PC-9 (cell line): Measurements from ENCODE around the gene AGAP1. TPM values are rescaled to one million over a fixed set of nuclear protein-coding genes. Genes with fewer than 3 reads are reported as not detected.

Experiments used
- BruUV-seq: library from RNA; stranded (reverse); fragments of 400-500 nt; replicated peaks from 2 replicates; lab custom pipeline; 2021; lab: Mats Ljungman, UMichigan
- CTCF ChIA-PET: fragments of 300-600 bp; sonication (Branson Sonifier 250); formaldehyde crosslinking; loops from one replicate; lab custom pipeline; 2022; ENCODE audit warnings: antibody characterized with exemption; lab: Charles Lee
- POLR2A ChIA-PET: fragments of 300-600 bp; sonication (Branson Sonifier 250); formaldehyde crosslinking; loops from one replicate; lab custom pipeline; 2022; ENCODE audit warnings: antibody characterized with exemption; ENCODE audit not compliant: unreplicated experiment; lab: Charles Lee
- DNase-seq, 2 experiments: peaks; one replicate each; pipeline versions ENCODE4 v3.0.0 to v3.0.0-alpha.2; 2015 to 2022; ENCODE audit warnings: mixed read lengths in 1 of 2
- H2AFZ ChIP-seq: fragments of 200-600 bp; sonication (generic); 2 replicates; pipeline ENCODE4 v1.8.1; 2017; ENCODE audit warnings: antibody characterized with exemption
- H3F3A ChIP-seq: fragments of 200-600 bp; sonication (generic); 2 replicates; pipeline ENCODE4 v1.8.1; 2017; ENCODE audit warnings: antibody characterized with exemption, mild to moderate bottlenecking, low read depth; ENCODE audit not compliant: insufficient read depth
- H3K27ac ChIP-seq: fragments of 200-600 bp; sonication (generic); 2 replicates; pipeline ENCODE4 v1.6.1; 2016; ENCODE audit warnings: mixed run types
- H3K27me3 ChIP-seq: fragments of 200-600 bp; sonication (generic); 2 replicates; pipeline ENCODE4 v1.6.1; 2016; ENCODE audit warnings: low read depth, mixed run types; ENCODE audit not compliant: insufficient read depth
- H3K36me3 ChIP-seq: fragments of 200-600 bp; sonication (generic); 2 replicates; pipeline ENCODE4 v1.6.1; 2016; ENCODE audit warnings: low read depth, mixed run types
- H3K4me1 ChIP-seq: fragments of 200-600 bp; sonication (generic); replicated peaks from 2 replicates; pipeline ENCODE4 v1.6.1; 2016; ENCODE audit warnings: mixed run types; ENCODE audit not compliant: insufficient read depth
- H3K4me2 ChIP-seq: fragments of 200-600 bp; sonication (generic); 2 replicates; pipeline ENCODE4 v1.6.1; 2017; ENCODE audit warnings: mixed run types
- H3K4me3 ChIP-seq: fragments of 200-600 bp; sonication (generic); 2 replicates; pipeline ENCODE4 v1.6.1; 2016; ENCODE audit warnings: mixed run types
- H3K79me2 ChIP-seq: fragments of 200-600 bp; sonication (generic); 2 replicates; pipeline ENCODE4 v1.6.1; 2017; ENCODE audit warnings: low read depth, mixed run types
- H3K9me2 ChIP-seq: fragments of 200-600 bp; sonication (generic); 2 replicates; pipeline ENCODE4 v1.8.1; 2017; ENCODE audit warnings: mild to moderate bottlenecking; ENCODE audit not compliant: insufficient read depth
- H3K9me3 ChIP-seq: fragments of 200-600 bp; sonication (generic); 2 replicates; pipeline ENCODE4 v1.8.1; 2016; ENCODE audit warnings: low read depth; ENCODE audit not compliant: insufficient read depth
- H4K20me1 ChIP-seq: fragments of 200-600 bp; sonication (generic); 2 replicates; pipeline ENCODE4 v1.8.1; 2017; ENCODE audit not compliant: insufficient read depth
- EZH2 ChIP-seq: fragments of 200-600 bp; sonication (generic); IDR thresholded peaks from 2 replicates; pipeline ENCODE4 v1.8.0; 2017; ENCODE audit warnings: antibody characterized with exemption, low read depth
- intact Hi-C: fragments of 100-400 bp; cut with micrococcal nuclease; formaldehyde crosslinking; loops from one replicate; pipeline ENCODE4 v1.10.0; 2022; ENCODE audit not compliant: unreplicated experiment
- total RNA-seq: library from RNA; stranded (reverse); gene quantifications from 2 replicates; pipeline ENCODE4 v1.2.3, GENCODE V29; 2021
- TF ChIP-seq, protein P1 (sequence below): fragments of 200-600 bp; sonication (generic); conservative IDR thresholded peaks from 2 replicates; pipeline ENCODE4 v1.6.1; 2017; ENCODE audit warnings: mixed run types, antibody characterized with exemption, mild to moderate bottlenecking, moderate library complexity

The AGAP1 gene
- total RNA-seq, 1 experiment from 2014 or later: 91.4 TPM

DNA sequence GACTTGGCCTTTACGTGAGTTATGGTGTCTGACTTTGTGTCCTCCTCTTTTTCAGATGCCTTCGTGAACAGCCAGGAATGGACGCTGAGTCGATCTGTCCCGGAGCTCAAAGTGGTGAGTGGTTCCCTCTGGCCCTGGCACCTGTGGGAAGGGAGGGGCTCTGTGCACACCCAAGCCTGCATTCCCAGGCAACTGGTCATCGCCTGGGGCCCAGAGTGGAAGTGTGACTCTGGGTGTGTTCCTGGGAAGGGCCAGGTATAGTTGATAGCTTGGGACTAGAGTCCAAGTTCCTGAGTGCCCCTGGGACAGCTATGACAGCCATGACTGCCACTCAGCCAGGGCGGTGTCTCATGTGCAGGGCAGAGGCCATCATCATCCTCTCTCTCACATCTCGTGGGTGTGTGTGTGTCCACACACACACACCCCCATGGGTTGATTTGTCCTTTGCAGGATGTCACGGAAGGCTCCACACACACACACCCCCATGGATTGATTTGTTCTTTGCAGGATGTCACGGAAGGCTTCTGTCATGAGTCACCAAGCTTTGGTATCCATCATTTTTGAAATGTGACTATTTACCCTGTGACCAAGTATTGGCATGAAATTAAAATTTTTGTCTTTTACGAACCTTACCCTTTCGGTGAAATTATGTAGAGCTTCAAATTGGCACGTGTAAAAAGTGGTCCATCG, 215.4 kb downstream of the AGAP1 start:
- peak; percentile 99 to 100 for DNase-seq
- Histone ChIP-seq H3K79me2 (peaks cover 89% of the 10 kb centered on the region), H3K27ac (peak overlapping the region; percentile 96), H3K9me3 (no peaks in the 10 kb centered on the region), H3F3A (peaks cover 49% of the 10 kb centered on the region), H3K4me3 (peak overlapping the region; percentile 9; the same call in 1 of the 2 replicates), H4K20me1 (no peaks in the 10 kb centered on the region), H3K36me3 (peaks cover 15% of the 10 kb centered on the region), H2AFZ (no peak overlapping the region), H3K4me1 (peaks cover 57% of the 10 kb centered on the region), H3K9me2 (no peaks in the 10 kb centered on the region), H3K27me3 (no peaks in the 10 kb centered on the region), H3K4me2 (peak overlapping the region; percentile 63)
- TF ChIP-seq, protein P1, sequence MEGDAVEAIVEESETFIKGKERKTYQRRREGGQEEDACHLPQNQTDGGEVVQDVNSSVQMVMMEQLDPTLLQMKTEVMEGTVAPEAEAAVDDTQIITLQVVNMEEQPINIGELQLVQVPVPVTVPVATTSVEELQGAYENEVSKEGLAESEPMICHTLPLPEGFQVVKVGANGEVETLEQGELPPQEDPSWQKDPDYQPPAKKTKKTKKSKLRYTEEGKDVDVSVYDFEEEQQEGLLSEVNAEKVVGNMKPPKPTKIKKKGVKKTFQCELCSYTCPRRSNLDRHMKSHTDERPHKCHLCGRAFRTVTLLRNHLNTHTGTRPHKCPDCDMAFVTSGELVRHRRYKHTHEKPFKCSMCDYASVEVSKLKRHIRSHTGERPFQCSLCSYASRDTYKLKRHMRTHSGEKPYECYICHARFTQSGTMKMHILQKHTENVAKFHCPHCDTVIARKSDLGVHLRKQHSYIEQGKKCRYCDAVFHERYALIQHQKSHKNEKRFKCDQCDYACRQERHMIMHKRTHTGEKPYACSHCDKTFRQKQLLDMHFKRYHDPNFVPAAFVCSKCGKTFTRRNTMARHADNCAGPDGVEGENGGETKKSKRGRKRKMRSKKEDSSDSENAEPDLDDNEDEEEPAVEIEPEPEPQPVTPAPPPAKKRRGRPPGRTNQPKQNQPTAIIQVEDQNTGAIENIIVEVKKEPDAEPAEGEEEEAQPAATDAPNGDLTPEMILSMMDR: no peak
- intact Hi-C loops: loop anchor here (1.0 to 5.0 kb wide), 4 partner anchors 33 to 727 kb away; no protein-coding TSS in a partner anchor
- no TSS peak for BruUV-seq
- ChIA-PET POLR2A (interaction anchor here (0.6 to 0.9 kb wide), 13 partner anchors 18 to 1727 kb away, joined by 3 to 10 read pairs (median 4); no protein-coding TSS in a partner anchor), CTCF (interaction anchor here (1.0 to 1.5 kb wide), 5 partner anchors 19 to 39 kb away, joined by 3 to 13 read pairs (median 5); no protein-coding TSS in a partner anchor)

DNA sequence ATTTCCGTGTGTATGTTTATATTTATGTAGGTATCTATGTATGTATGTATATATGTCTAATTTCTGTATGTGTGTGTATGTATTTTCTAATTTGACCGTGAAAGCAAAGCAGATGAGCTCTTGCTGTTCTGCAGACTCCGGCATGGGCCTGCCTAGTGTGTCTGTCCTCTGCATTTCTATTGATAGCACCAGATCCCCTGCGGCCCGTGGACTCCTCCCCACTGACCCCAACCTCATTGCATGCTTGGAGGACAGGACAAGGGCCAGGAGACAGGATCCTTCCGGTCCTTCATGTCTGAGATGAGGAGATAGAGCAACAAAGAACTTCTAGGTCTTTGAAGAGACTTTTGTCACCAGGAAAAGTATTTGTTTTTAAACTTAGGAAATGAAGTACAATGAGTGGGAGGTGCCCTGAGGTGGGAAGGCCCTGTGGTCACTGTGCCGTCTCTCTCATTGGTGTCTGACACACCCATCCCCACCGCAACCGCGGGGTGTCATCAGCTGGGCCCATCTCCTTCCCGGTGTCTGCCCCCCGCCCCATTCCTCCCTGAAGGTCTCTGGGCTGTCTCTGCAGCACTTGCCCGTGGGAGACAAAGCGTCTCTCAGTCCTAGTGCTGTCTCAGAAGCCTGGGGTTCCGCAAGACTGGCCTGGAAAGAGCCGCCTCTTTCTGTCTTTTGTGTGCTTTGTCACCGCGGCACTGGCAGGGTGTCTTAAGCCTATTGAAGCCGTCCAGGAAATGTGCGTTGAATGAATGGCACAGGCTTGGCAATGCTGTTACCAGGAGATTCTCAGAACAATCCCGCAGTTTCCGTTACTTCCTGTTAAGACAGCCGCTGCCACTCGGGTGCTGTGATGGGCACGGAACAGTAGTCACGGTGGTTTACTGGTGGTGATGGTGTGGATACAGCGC, 216.4 kb downstream of the AGAP1 start:
- Histone ChIP-seq H3K36me3 (peaks cover 15% of the 10 kb centered on the region), H3K4me3 (no peak overlapping the region; the same call in 1 of the 2 replicates), H4K20me1 (no peaks in the 10 kb centered on the region), H3K27ac (peak overlapping the region; percentile 96), H3K9me2 (no peaks in the 10 kb centered on the region), H3K4me1 (peaks cover 54% of the 10 kb centered on the region), H3K9me3 (no peaks in the 10 kb centered on the region), H2AFZ (no peak overlapping the region), H3K79me2 (peaks cover 90% of the 10 kb centered on the region), H3K4me2 (peak overlapping the region; percentile 63), H3K27me3 (no peaks in the 10 kb centered on the region), H3F3A (peaks cover 44% of the 10 kb centered on the region)
- DNase-seq: peak; percentile 49 to 79
- intact Hi-C loops: loop anchor here (1.0 to 5.0 kb wide), 4 partner anchors 34 to 728 kb away; no protein-coding TSS in a partner anchor
- TSS peak; percentile 37 for BruUV-seq
- ChIA-PET CTCF (interaction anchor here (1.4 kb wide), 1 partner anchor 20 kb away, joined by 4 read pairs; no protein-coding TSS in a partner anchor), POLR2A (interaction anchor here (0.6 kb wide), 1 partner anchor 1258 kb away, joined by 5 read pairs; no protein-coding TSS in a partner anchor)
- no peak for TF ChIP-seq EZH2
- TF ChIP-seq, protein P1: no peak

DNA sequence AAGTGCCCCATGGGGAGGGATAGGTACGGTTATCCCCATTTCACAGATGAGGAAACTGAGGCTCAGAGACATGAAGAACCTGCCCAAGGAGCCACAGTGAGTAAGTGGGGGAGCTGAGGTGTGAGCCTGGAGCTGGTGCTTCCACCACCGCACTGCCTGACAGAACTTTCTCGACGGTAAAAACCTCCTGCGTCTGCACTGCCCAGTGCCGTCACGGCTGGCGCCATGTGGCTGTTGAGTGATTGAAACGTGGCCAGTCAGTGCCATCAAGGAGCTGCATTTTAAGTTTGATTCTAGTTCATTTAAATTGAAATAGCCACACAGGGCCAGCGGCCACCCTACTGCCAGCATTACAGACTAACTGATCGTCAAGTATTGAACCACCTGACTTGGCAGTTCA, 217.1 kb downstream of the AGAP1 start:
- no peak for DNase-seq
- Histone ChIP-seq H3K36me3 (peaks cover 15% of the 10 kb centered on the region), H2AFZ (no peak overlapping the region), H3K4me3 (no peak overlapping the region), H3K4me1 (peaks cover 52% of the 10 kb centered on the region), H4K20me1 (no peaks in the 10 kb centered on the region), H3K9me3 (no peaks in the 10 kb centered on the region), H3F3A (peaks cover 37% of the 10 kb centered on the region), H3K9me2 (no peaks in the 10 kb centered on the region), H3K27me3 (no peaks in the 10 kb centered on the region), H3K27ac (peak overlapping the region; percentile 96), H3K79me2 (peaks cover 90% of the 10 kb centered on the region), H3K4me2 (peak overlapping the region; percentile 63)
- ChIA-PET CTCF (no interaction called here), POLR2A (no interaction called here)
- TF ChIP-seq, protein P1: no peak
- TF ChIP-seq EZH2: no peak
- intact Hi-C loops: no loop called here
- BruUV-seq: no TSS peak
